ENCODE measurements around the gene PRLHR.

DNA sequence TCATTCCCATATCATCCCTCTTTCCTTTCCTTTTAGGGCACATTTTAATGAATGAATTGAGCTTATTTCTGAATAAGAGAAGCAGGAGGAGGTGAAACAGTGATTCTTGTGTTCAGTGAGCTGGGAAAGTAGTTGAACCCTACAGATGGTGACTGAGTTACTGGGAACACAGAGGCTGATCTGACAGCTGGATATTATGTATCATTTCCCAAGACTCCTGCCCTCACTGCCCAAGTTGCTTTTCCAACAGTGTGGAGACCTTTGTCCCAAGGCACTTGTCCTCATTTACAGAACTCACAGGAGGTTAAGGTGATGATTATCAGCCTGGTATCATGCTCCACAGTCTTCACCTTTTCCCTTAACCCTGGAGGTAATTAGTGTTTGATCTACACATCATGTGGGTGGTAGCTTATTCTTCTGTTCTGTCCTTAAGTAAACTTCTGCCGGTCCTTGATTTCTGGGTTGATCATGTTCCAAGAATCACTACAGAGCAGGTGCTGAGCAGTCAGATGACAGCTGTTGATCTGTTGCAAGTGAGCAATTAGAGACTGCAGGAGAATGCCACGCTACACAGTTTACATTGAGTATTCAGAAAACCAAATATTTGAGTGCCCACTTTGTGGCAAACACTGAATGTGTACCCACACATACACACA, 2.6 kb downstream of the PRLHR start:
- TF ChIP-seq, protein P1, sequence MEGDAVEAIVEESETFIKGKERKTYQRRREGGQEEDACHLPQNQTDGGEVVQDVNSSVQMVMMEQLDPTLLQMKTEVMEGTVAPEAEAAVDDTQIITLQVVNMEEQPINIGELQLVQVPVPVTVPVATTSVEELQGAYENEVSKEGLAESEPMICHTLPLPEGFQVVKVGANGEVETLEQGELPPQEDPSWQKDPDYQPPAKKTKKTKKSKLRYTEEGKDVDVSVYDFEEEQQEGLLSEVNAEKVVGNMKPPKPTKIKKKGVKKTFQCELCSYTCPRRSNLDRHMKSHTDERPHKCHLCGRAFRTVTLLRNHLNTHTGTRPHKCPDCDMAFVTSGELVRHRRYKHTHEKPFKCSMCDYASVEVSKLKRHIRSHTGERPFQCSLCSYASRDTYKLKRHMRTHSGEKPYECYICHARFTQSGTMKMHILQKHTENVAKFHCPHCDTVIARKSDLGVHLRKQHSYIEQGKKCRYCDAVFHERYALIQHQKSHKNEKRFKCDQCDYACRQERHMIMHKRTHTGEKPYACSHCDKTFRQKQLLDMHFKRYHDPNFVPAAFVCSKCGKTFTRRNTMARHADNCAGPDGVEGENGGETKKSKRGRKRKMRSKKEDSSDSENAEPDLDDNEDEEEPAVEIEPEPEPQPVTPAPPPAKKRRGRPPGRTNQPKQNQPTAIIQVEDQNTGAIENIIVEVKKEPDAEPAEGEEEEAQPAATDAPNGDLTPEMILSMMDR (conservative IDR thresholded peaks at IDR 0.05; ENCODE audit: low read depth, low read length) = no peak
- TF ChIP-seq EZH2 (IDR thresholded peaks at IDR 0.05; ENCODE audit: low read length, unreplicated experiment) = no peak
- TF ChIP-seq EZH2phosphoT487 (IDR thresholded peaks at IDR 0.05; ENCODE audit: borderline replicate concordance, low read length) = no peak

All from PC-3 (cell line).